Measurements from ENCODE around the gene PRPF18. TPM values are rescaled to one million over a fixed set of nuclear protein-coding genes. Genes with fewer than 3 reads are reported as not detected.

PRPF18 gene
- polyA plus RNA-seq, 1 donor from 2014 or later: 56.7 TPM

DNA sequence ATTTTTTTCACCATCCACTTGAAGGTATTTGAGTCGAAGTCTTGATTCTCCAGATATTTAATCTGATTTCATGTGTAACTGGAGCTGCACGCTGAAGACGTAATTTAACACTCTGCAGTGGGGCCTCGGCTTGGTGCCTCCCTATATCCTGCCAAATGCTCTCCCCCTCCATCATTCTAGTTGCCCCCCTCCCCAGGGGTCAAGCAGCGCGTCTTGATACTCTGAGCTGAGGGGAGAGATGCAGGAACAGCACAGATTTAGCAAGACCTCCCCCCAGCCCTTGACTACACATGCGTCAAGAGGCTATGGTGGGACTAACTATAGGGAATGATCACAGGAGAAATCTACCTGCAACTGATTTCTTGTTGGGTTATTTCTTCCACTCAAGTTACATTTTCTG is 85.8 kb downstream of the PRPF18 start:
- H3K79me2 ChIP-seq (replicated peaks; ENCODE audit: insufficient read depth, low read length): no peaks in the 10 kb centered on the region
- TF ChIP-seq MXI1 (conservative IDR thresholded peaks at IDR 0.05; ENCODE audit: poor library complexity, severe bottlenecking): no peak
- no peak for TF ChIP-seq EP300 (conservative IDR thresholded peaks at IDR 0.05; ENCODE audit: poor library complexity, severe bottlenecking)
- TF ChIP-seq, protein P1, sequence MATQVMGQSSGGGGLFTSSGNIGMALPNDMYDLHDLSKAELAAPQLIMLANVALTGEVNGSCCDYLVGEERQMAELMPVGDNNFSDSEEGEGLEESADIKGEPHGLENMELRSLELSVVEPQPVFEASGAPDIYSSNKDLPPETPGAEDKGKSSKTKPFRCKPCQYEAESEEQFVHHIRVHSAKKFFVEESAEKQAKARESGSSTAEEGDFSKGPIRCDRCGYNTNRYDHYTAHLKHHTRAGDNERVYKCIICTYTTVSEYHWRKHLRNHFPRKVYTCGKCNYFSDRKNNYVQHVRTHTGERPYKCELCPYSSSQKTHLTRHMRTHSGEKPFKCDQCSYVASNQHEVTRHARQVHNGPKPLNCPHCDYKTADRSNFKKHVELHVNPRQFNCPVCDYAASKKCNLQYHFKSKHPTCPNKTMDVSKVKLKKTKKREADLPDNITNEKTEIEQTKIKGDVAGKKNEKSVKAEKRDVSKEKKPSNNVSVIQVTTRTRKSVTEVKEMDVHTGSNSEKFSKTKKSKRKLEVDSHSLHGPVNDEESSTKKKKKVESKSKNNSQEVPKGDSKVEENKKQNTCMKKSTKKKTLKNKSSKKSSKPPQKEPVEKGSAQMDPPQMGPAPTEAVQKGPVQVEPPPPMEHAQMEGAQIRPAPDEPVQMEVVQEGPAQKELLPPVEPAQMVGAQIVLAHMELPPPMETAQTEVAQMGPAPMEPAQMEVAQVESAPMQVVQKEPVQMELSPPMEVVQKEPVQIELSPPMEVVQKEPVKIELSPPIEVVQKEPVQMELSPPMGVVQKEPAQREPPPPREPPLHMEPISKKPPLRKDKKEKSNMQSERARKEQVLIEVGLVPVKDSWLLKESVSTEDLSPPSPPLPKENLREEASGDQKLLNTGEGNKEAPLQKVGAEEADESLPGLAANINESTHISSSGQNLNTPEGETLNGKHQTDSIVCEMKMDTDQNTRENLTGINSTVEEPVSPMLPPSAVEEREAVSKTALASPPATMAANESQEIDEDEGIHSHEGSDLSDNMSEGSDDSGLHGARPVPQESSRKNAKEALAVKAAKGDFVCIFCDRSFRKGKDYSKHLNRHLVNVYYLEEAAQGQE (IDR thresholded peaks at IDR 0.05; ENCODE audit: borderline replicate concordance): no peak
- no peak for TF ChIP-seq SMC3 (conservative IDR thresholded peaks at IDR 0.05; ENCODE audit: poor library complexity)
- TF ChIP-seq EZH2 (IDR thresholded peaks at IDR 0.05; ENCODE audit: borderline replicate concordance, insufficient read depth, low read length, poor library complexity, severe bottlenecking): no peak
- no peak for TF ChIP-seq POLR2AphosphoS5 (IDR thresholded peaks at IDR 0.05)
- TF ChIP-seq TAF1 (IDR thresholded peaks at IDR 0.05; ENCODE audit: low read depth): no peak
- no peak for TF ChIP-seq RAD21 (conservative IDR thresholded peaks at IDR 0.05)
- TF ChIP-seq, protein P2, sequence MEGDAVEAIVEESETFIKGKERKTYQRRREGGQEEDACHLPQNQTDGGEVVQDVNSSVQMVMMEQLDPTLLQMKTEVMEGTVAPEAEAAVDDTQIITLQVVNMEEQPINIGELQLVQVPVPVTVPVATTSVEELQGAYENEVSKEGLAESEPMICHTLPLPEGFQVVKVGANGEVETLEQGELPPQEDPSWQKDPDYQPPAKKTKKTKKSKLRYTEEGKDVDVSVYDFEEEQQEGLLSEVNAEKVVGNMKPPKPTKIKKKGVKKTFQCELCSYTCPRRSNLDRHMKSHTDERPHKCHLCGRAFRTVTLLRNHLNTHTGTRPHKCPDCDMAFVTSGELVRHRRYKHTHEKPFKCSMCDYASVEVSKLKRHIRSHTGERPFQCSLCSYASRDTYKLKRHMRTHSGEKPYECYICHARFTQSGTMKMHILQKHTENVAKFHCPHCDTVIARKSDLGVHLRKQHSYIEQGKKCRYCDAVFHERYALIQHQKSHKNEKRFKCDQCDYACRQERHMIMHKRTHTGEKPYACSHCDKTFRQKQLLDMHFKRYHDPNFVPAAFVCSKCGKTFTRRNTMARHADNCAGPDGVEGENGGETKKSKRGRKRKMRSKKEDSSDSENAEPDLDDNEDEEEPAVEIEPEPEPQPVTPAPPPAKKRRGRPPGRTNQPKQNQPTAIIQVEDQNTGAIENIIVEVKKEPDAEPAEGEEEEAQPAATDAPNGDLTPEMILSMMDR (IDR thresholded peaks at IDR 0.05; ENCODE audit: poor library complexity, severe bottlenecking): no peak
- no peaks in the 10 kb centered on the region for H3K27me3 ChIP-seq (ENCODE audit: insufficient read depth, low read depth, low read length)
- no peak overlapping the region for H3K27ac ChIP-seq (ENCODE audit: low read length)
- no peak overlapping the region for H2AFZ ChIP-seq (ENCODE audit: low read depth, low read length)
- no peaks in the 10 kb centered on the region for H3K36me3 ChIP-seq (ENCODE audit: insufficient read depth, low read length)
- no peaks in the 10 kb centered on the region for H3K9me3 ChIP-seq (ENCODE audit: low read length)
- no peaks in the 10 kb centered on the region for H4K20me1 ChIP-seq (ENCODE audit: insufficient read depth)
- H3K9me2 ChIP-seq (ENCODE audit: insufficient read depth, low read length): no peaks in the 10 kb centered on the region
- no peak overlapping the region for H3K4me3 ChIP-seq (ENCODE audit: low read length)
- H3F3A ChIP-seq (ENCODE audit: insufficient read depth, low read length, poor library complexity, severe bottlenecking): no peaks in the 10 kb centered on the region
- no peak overlapping the region for H3K9ac ChIP-seq (ENCODE audit: low read length)
- H3K4me2 ChIP-seq (ENCODE audit: low read length): no peak overlapping the region

DNA sequence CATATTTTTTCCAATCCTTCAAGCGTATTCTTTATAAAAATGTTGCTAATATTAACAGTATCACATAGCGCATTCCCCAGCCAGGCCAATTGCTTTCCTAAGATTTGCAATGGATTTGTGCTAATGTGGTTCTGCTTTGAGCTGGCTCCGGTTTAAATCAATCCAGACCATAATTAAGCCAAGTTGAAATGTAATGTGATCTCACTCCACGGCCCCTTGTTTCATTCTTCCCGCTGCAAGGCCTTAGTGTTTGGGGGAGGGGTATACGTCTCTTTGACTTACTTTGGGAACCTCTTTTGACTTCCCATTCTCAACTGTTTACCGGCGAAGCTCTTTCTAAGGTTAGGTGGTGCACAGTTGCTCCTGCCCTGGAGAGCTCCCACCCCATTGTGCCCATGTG is 86.4 kb downstream of the PRPF18 start:
- no peak overlapping the region for H3K9ac ChIP-seq (ENCODE audit: low read length)
- no peaks in the 10 kb centered on the region for H3K9me2 ChIP-seq (ENCODE audit: insufficient read depth, low read length)
- H3K4me2 ChIP-seq (ENCODE audit: low read length): no peak overlapping the region
- no peak overlapping the region for H3K4me3 ChIP-seq (ENCODE audit: low read length)
- H3F3A ChIP-seq (ENCODE audit: insufficient read depth, low read length, poor library complexity, severe bottlenecking): no peaks in the 10 kb centered on the region
- H3K79me2 ChIP-seq (replicated peaks; ENCODE audit: insufficient read depth, low read length): no peaks in the 10 kb centered on the region
- no peak overlapping the region for H2AFZ ChIP-seq (ENCODE audit: low read depth, low read length)
- no peaks in the 10 kb centered on the region for H3K27me3 ChIP-seq (ENCODE audit: insufficient read depth, low read depth, low read length)
- H4K20me1 ChIP-seq (ENCODE audit: insufficient read depth): no peaks in the 10 kb centered on the region
- H3K27ac ChIP-seq (ENCODE audit: low read length): no peak overlapping the region
- H3K9me3 ChIP-seq (ENCODE audit: low read length): no peaks in the 10 kb centered on the region
- no peak for TF ChIP-seq MXI1 (conservative IDR thresholded peaks at IDR 0.05; ENCODE audit: poor library complexity, severe bottlenecking)
- TF ChIP-seq, protein P2 (IDR thresholded peaks at IDR 0.05; ENCODE audit: poor library complexity, severe bottlenecking): no peak
- TF ChIP-seq, protein P1 (IDR thresholded peaks at IDR 0.05; ENCODE audit: borderline replicate concordance): no peak
- TF ChIP-seq RAD21 (conservative IDR thresholded peaks at IDR 0.05): no peak
- TF ChIP-seq EP300 (conservative IDR thresholded peaks at IDR 0.05; ENCODE audit: poor library complexity, severe bottlenecking): no peak
- TF ChIP-seq EZH2 (IDR thresholded peaks at IDR 0.05; ENCODE audit: borderline replicate concordance, insufficient read depth, low read length, poor library complexity, severe bottlenecking): no peak
- no peak for TF ChIP-seq TAF1 (IDR thresholded peaks at IDR 0.05; ENCODE audit: low read depth)
- TF ChIP-seq SMC3 (conservative IDR thresholded peaks at IDR 0.05; ENCODE audit: poor library complexity): no peak
- no peak for TF ChIP-seq POLR2AphosphoS5 (IDR thresholded peaks at IDR 0.05)
- no peaks in the 10 kb centered on the region for H3K36me3 ChIP-seq (ENCODE audit: insufficient read depth, low read length)
